ENCODE results near the gene VN1R5.

The VN1R5 gene

DNA sequence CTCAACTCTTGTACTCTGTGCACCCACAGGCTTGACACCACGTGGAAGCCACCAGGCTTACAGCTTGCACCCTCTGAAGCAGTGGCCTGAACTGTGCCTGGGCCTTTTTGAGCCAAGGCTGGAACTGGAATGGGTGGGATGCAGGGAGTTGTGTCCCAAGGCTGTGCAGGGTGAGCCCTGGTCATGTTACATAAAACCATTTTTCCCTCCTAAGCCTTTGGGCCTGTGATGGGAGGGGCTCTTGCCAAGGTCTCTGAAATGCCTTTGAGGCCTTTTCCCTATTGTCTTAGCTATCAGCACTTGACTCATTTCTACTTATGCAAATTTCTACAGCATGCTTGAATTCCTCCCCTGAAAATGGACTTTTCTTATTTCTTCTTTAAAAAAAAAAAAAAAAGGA lies 14.1 kb downstream of the VN1R5 start:
- TF ChIP-seq, protein P1, sequence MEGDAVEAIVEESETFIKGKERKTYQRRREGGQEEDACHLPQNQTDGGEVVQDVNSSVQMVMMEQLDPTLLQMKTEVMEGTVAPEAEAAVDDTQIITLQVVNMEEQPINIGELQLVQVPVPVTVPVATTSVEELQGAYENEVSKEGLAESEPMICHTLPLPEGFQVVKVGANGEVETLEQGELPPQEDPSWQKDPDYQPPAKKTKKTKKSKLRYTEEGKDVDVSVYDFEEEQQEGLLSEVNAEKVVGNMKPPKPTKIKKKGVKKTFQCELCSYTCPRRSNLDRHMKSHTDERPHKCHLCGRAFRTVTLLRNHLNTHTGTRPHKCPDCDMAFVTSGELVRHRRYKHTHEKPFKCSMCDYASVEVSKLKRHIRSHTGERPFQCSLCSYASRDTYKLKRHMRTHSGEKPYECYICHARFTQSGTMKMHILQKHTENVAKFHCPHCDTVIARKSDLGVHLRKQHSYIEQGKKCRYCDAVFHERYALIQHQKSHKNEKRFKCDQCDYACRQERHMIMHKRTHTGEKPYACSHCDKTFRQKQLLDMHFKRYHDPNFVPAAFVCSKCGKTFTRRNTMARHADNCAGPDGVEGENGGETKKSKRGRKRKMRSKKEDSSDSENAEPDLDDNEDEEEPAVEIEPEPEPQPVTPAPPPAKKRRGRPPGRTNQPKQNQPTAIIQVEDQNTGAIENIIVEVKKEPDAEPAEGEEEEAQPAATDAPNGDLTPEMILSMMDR (IDR thresholded peaks at IDR 0.05; ENCODE audit: borderline replicate concordance, insufficient read depth, low read depth, low read length): no peak
- no peak overlapping the region for H3K4me3 ChIP-seq (ENCODE audit: low read depth, low read length)

DNA sequence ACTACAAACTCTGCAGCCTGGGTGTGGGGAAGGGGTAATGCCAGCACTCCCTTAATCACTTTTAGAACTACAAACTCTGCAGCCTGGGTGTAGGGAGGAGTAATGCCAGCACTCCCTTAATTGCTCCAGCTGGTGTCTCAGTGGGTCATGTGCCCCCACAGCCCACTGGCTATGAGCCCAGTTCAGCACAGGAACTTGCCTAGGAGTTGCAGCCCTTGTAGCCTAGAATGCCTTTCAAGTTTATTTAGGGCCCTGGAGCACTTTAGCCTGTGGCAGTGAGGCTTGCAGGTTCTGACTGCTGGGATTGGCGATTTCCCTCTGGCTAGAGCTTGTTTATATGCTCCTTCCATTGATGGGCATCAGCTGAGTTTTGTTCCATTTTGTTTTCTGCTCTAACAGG lies 17.1 kb downstream of the VN1R5 start:
- no peak overlapping the region for H3K4me3 ChIP-seq (ENCODE audit: low read depth, low read length)
- TF ChIP-seq, protein P1 (IDR thresholded peaks at IDR 0.05; ENCODE audit: borderline replicate concordance, insufficient read depth, low read depth, low read length): no peak

DNA sequence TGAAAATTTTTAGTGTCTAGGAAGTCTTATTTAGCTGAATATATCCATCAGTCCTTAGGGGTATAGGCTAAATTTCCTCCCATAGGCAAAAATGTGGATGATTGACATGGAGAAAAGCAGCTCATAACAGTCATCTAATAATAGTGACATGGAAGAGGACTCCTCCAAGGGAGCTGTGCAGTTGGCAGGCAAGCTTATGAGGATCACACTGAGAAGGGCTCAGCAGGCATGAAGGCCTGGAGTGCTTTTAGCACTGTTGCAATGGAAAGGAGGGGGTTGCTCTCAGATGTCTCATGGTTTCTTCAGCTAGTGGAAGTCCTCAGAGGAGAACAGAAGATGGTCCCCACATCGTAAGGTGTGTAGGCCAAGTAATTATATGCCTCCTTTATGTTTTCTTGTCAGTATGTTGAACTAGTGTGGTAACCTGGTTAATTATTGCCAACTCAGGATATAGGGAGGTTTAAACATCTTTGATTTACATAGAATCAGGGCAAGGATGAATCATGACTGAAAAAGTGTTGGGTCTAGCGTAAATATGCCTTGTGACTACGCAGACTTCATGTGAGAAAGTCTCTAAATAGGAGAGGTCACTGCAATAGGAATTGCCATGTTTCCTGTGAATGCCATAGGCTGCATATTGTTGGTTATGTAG lies 18.9 kb downstream of the VN1R5 start:
- H3K4me3 ChIP-seq (ENCODE audit: low read depth, low read length): no peak overlapping the region
- TF ChIP-seq, protein P1 (IDR thresholded peaks at IDR 0.05; ENCODE audit: borderline replicate concordance, insufficient read depth, low read depth, low read length): no peak

DNA sequence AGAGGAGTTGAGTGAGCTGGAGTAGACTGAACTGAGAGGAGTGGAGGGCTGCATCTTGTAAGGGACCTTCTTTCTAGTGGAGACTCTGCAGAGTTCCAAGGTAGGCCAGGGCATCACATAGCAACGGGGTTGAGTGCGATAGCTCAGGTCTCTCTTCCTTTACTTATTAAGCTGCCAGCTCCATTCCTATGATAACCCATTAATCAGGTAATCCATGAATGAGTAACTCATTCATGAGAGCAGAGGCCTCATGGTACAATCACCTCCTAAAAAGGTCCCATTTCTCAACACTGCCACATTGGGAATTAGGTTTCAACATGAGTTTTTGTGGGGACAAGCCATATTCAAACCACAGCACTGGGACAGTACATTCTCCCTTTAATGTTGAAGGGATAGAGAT lies 21.3 kb downstream of the VN1R5 start:
- TF ChIP-seq, protein P1 (IDR thresholded peaks at IDR 0.05; ENCODE audit: borderline replicate concordance, insufficient read depth, low read depth, low read length): no peak
- no peak overlapping the region for H3K4me3 ChIP-seq (ENCODE audit: low read depth, low read length)

DNA sequence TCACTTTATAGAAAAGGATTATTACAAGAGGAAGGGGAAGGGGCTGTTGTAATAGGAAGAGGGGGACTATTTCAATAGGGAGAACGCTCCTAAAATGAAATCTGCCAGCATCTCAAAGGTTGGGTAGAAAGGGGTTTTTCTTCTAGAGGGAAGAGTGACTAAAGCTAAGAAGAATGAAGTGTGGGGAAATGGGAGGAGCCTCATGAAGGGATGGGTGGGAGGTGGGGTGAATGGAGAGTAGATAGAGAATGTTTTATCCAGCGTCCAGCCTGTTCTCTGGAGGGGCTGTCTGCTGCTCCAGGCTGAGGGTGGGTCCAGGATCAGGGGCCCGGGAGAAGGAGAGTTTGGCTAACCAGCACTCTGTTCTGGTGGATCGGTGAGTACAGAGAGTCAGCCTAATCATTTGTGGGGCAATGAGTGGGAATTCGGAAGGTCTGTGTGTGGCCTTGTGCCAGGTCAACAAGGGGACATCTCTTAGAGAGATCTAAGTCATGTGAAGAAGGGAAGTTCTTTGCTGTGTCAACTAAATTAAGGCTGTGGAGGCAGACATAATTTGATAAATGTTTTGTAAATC lies 25.2 kb downstream of the VN1R5 start:
- H3K4me3 ChIP-seq (ENCODE audit: low read depth, low read length): no peak overlapping the region
- TF ChIP-seq, protein P1 (IDR thresholded peaks at IDR 0.05; ENCODE audit: borderline replicate concordance, insufficient read depth, low read depth, low read length): no peak

DNA sequence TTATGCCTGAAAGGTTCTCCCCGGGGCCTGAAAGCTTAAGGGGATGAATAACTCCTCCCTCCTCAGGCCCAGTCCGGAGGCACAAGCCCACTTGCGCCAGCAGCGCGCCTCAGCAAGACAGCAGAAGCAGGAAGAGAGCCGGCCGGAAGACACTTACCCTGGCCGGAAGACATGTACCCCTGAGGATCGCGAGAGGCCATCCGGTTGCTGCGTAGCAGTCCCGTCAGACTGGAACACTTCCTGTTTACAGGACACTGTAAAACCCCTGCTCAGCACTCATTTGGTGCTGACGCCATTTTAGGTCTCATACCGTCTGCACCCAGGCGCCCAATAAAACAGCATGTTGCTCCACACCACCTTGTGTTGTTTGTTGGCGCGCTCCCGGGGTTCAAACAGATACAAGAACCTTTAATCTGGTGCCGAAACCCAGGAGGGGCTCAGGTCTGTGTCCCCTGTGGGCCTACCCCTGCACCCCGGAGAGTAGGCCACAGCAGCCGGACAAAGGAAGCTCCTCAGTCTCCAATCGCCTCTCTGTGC lies 30.3 kb downstream of the VN1R5 start:
- TF ChIP-seq, protein P1 (IDR thresholded peaks at IDR 0.05; ENCODE audit: borderline replicate concordance, insufficient read depth, low read depth, low read length): no peak
- no peak overlapping the region for H3K4me3 ChIP-seq (ENCODE audit: low read depth, low read length)

DNA sequence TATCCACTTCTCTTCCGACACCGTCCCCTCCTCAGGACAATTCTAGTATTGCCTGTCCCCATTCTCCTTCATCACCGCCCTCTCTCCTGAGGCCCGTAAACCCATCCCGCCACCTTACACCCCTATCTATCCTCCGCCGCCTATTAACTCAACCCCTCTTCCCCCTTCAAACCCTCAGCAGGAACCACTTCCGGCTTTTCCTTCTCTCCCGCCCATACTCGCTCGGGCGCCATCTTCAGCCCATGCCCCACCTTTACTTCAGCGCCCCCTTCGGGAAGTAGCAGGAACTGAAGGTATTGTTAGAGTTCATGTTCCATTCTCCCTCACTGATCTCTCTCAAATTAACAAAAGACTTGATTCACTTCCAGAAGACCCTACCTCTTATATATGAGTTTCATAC lies 31.6 kb downstream of the VN1R5 start:
- TF ChIP-seq, protein P1 (IDR thresholded peaks at IDR 0.05; ENCODE audit: borderline replicate concordance, insufficient read depth, low read depth, low read length): no peak

More for the DNA sequence above, 31.6 kb downstream of the VN1R5 start:
- no peak overlapping the region for H3K4me3 ChIP-seq (ENCODE audit: low read depth, low read length)
